Activated T-helper 1 cell treated with anti-CD3 and anti-CD28 coated beads, Interleukin-2, amount 50 U/mL, for 16 hours (primary cell): Measurements from ENCODE around the gene NUP93.
"Not testable (repeated sequence)": the region's sequence is repeated elsewhere in the genome, so short reads cannot be mapped to it uniquely, and the experiment has no call there.

Experiments
- DNase-seq, 2 donors: peaks; one replicate each; pipeline ENCODE4 v3.0.0-alpha.2; 2020; ENCODE audit warnings: low read depth in 1 of 2, low spot score in 1 of 2

NUP93 gene

GRCh38 chr16:56866955-56867830 lies 137.3 kb downstream of the NUP93 start:
- no peak for DNase-seq

DNA sequence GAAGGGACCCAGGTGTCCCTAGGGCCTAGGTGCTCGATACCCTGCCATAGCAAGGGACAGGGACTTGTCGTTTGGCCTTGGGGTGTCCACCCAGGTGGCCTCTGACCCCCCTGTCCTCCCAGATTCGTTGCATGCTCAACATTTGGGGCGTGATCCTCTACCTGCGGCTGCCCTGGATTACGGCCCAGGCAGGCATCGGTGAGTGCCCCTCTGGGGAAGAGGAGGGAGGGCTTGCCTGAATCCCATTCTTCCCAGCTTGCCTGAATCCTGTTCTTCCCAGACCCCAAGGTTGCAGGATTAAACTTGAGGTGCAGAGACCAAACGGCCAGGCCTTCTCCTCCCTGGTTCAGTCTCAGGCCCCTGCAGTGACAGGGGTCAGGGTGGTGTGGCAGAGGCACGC lies 138.2 kb downstream of the NUP93 start:
- no peak for DNase-seq

DNA sequence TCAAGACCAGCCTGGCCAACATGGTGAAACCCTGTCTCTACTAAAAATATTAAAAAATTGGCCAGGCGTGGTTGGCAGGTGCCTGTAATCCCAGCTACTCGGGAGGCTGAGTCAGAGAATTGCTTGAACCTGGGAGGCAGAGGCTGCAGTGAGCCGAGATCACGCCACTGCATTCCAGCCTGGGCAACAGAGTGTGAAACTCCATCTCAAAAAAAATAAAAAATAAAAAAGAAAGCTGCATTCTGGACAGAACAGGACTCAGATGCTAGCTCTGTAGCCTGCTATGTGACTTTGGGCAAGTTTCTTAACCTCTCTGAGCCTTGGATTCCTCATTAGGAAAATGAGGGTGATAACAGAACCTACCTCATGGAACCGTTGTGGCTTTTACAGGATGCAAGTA lies 138.8 kb downstream of the NUP93 start:
- not testable (repeated sequence) for DNase-seq

GRCh38 chr16:56869513-56870275 lies 139.8 kb downstream of the NUP93 start:
- no peak for DNase-seq

GRCh38 chr16:56870276-56870888 lies 140.5 kb downstream of the NUP93 start:
- no peak for DNase-seq

- DNase-seq, result no peak
Measured at GRCh38 chr16:56871172-56871593, 141.3 kb downstream of the NUP93 start.

GRCh38 chr16:56872863-56873391 lies 143.0 kb downstream of the NUP93 start:
- no peak for DNase-seq

GRCh38 chr16:56874800-56875199 lies 144.9 kb downstream of the NUP93 start:
- DNase-seq, result no peak

- no peak for DNase-seq
Measured at GRCh38 chr16:56876048-56876447, 146.1 kb downstream of the NUP93 start.

DNA sequence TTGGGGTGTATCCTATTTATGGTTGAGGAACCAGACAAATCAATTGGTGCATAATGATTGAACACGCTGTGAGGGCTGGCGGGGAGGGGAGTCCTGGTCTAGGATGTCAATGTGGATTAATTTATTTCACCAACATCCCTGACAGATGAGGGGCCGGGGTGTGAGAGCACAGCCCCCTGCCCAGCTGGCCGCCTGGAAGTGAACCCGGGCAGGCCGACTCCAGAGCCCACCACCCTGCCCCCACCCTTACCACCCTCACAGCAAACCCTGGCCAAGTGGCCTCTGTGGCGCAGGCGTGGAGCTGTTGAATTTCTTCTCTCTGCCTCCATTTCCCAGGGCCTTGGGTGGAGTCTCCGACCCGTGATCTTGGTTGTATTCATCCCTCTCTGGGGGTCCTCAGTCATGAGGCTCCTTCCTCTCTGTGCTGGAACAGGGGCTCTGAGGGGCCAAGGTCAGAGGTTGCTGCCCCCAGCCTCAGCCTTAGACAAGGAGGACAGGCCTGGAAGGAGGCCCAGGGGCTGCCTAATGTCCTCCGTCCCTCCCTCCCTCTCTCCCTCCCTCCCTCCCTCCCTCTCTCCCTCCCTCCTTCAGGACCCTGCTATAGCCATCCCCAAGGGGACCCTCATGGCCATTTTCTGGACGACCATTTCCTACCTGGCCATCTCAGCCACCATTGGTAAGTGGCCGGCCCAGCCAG lies 147.7 kb downstream of the NUP93 start:
- DNase-seq, result no peak

DNA sequence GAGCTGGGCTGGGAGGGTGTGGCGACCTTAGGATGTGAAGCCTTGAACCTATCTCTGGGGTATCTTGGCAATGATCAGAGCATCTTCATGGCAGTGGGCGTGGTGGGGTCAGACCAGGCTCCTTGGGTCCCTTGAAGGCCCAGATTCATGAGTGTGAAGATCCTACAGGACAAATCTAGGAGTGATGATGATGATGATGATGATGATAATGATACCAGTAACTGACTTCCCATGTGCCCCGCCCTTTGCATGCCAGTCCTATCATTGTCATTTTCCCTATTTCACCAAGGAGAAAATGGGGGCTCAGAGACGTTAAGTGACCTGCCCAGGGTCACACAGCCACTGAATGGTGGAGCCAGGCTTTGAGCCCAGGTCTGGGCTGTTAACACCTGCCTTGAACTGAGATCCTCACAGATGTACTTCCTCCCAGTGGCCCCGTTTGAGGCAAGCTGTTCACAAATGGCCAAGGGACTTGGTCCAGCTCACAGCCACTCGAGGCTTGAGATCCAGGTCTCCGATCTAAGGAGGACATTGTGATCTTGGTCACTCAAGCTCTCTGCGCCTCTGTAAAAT lies 148.4 kb downstream of the NUP93 start:
- no peak for DNase-seq

GRCh38 chr16:56879276-56879675 lies 149.3 kb downstream of the NUP93 start:
- DNase-seq, result no peak

DNA sequence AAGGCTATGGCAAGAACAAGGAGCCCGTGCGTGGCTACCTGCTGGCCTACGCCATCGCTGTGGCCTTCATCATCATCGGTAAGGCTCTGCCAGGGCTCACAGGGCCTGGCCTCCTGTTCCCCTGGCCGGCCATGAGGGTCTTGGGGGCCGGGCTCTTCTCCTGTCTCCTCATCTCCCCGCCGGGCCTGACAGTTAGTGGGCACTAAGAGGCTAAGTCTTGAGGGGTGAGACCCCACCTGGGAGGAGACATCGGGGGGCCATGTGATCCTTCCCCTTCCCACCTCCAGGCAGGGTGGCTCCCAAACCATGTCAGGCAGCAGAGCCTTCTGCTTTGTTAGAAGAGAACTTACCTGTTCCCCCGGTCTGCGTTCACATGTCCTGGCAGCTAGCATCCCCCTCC lies 150.2 kb downstream of the NUP93 start:
- no peak for DNase-seq

GRCh38 chr16:56880685-56881084 lies 150.8 kb downstream of the NUP93 start:
- no peak for DNase-seq

GRCh38 chr16:56882077-56882800 lies 152.3 kb downstream of the NUP93 start:
- DNase-seq, result no peak

DNA sequence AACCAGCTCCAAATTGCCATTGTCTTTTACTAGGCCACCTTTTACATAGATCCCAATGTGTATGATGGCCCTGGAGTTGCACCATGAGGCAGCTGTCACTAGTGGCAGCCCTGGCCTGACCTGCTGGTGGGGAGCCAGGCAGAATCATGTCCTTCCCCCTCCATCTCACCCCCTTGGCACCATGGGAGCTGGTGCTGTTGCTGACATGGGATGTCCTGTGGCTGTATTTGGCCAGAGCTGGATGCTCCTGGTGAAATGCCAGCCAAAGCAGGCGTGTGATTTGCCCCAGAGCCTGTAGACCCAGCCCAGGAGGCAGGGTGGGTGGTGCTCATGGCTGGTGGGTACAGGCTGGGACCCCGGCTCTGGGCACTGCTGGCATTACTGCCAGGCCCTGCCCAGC lies 153.7 kb downstream of the NUP93 start:
- no peak for DNase-seq

DNA sequence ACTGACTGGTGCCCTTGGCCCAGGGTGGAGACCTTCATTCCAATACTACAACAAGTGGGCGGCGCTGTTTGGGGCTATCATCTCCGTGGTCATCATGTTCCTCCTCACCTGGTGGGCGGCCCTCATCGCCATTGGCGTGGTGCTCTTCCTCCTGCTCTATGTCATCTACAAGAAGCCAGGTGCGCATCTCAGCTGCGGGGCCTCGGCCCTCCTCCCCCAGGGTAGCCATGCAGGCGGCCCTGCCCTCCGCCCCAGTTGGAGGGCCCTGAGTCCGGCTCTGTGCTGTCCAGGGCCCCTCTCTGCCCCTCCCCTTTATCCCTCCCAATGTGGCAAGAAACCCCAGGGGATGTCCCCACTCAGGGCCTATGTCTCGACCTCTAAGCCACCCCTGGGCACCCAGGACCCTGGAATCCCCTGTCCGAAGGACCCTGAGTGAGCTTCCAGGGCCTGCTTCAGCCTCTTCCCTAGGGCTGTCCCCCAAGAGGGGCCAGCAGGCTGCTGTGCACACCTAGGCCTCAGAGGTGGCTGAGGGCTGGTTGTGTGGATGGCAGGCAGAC lies 154.2 kb downstream of the NUP93 start:
- DNase-seq, result no peak

GRCh38 chr16:56884929-56885328 lies 155.0 kb downstream of the NUP93 start:
- DNase-seq, result not testable (repeated sequence)

DNA sequence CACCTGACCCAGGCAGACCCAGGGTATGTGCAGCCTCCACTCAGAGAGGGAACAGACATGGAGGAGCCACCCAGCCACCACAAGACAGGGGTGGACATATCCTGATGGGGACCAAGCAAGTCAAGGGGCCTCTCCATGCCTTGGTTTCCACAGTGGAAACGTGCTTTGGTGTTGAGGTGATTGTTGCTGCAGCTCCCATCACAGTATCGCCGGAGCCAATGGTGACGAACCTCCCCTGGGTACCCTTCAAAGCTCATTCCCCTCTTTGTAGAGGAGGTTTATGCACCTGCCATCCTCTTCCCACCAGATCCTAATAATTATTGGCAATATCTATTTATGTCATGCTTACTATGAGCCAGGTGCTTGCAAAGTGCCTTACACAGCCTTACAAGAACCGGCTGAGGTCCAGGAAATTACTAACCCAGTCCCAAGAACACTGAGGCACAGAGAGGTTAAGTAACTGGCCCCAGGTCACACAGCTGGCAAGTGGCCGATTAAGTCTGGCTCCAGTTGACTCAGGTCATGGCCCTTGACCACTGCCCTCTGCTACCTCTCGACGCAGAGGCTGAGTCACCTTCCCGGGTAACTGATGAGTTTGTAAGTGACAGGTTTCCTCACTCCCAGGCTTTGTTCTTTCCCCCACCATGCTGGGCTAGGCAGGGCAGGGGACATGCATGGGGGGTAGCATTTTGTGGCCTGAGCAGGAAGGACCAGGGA lies 155.7 kb downstream of the NUP93 start:
- no peak for DNase-seq
